GM19351 (cell line): ENCODE measurements around the gene RGS9.
"Not testable (repeated sequence)": the region's sequence is repeated elsewhere in the genome, so short reads cannot be mapped to it uniquely, and the experiment has no call there.

Experiments used
- ATAC-seq: cut with Tn5 transposase; IDR thresholded peaks from one replicate; pipeline ENCODE4 v1.9.1; 2021; ENCODE audit warnings: mild to moderate bottlenecking, moderate library complexity; ENCODE audit not compliant: unreplicated experiment

RGS9 gene

GRCh38 chr17:65155622-65156021 lies 18.5 kb downstream of the RGS9 start:
- peak; percentile 49 for ATAC-seq

- ATAC-seq = no peak
Observed at GRCh38 chr17:65156185-65156834, 19.1 kb downstream of the RGS9 start.

GRCh38 chr17:65156835-65157565 lies 19.8 kb downstream of the RGS9 start:
- no peak for ATAC-seq

GRCh38 chr17:65158041-65158440 lies 20.9 kb downstream of the RGS9 start:
- no peak for ATAC-seq

- ATAC-seq = no peak
Observed at GRCh38 chr17:65158622-65159021, 21.5 kb downstream of the RGS9 start.

- ATAC-seq = no peak
Observed at GRCh38 chr17:65160516-65160915, 23.3 kb downstream of the RGS9 start.

GRCh38 chr17:65163990-65164495 lies 26.9 kb downstream of the RGS9 start:
- peak; percentile 90 for ATAC-seq

- no peak for ATAC-seq
Observed at GRCh38 chr17:65166787-65167186, 29.6 kb downstream of the RGS9 start.

GRCh38 chr17:65167566-65167965 lies 30.4 kb downstream of the RGS9 start:
- no peak for ATAC-seq

GRCh38 chr17:65169691-65170090 lies 32.5 kb downstream of the RGS9 start:
- ATAC-seq = no peak

- no peak for ATAC-seq
Observed at GRCh38 chr17:65170839-65171238, 33.7 kb downstream of the RGS9 start.

GRCh38 chr17:65171752-65172151 lies 34.6 kb downstream of the RGS9 start:
- ATAC-seq = no peak

- ATAC-seq = no peak
Observed at GRCh38 chr17:65172496-65173136, 35.4 kb downstream of the RGS9 start.

- no peak for ATAC-seq
Observed at GRCh38 chr17:65173284-65173793, 36.2 kb downstream of the RGS9 start.

- no peak for ATAC-seq
Observed at GRCh38 chr17:65173976-65174683, 37.0 kb downstream of the RGS9 start.

GRCh38 chr17:65174974-65175373 lies 37.8 kb downstream of the RGS9 start:
- no peak for ATAC-seq

GRCh38 chr17:65175952-65176351 lies 38.8 kb downstream of the RGS9 start:
- no peak for ATAC-seq

GRCh38 chr17:65176646-65177409 lies 39.7 kb downstream of the RGS9 start:
- ATAC-seq = no peak

GRCh38 chr17:65177901-65178300 lies 40.7 kb downstream of the RGS9 start:
- no peak for ATAC-seq

GRCh38 chr17:65180276-65180675 lies 43.1 kb downstream of the RGS9 start:
- not testable (repeated sequence) for ATAC-seq
